Adipocyte (in vitro differentiated cells): ENCODE measurements around the gene EXOSC7.

Experiments
- DNase-seq: peaks from one replicate; pipeline ENCODE4 v3.0.0-alpha.2; 2015; ENCODE audit warnings: low read depth
- H3K27me3 ChIP-seq: replicated peaks from 2 replicates; pipeline ENCODE4 v1.7.0; 2013; ENCODE audit warnings: mild to moderate bottlenecking, low read length, moderate library complexity; ENCODE audit not compliant: control insufficient read depth, insufficient read depth
- H3K36me3 ChIP-seq: 2 replicates; pipeline ENCODE4 v1.7.0; 2013; ENCODE audit warnings: low read length, mild to moderate bottlenecking, moderate library complexity; ENCODE audit not compliant: control insufficient read depth, insufficient read depth, severe bottlenecking
- H3K4me1 ChIP-seq: 2 replicates; pipeline ENCODE4 v1.7.0; 2013; ENCODE audit warnings: mild to moderate bottlenecking, low read length, moderate library complexity; ENCODE audit not compliant: control insufficient read depth, insufficient read depth
- H3K4me3 ChIP-seq: 2 replicates; pipeline ENCODE4 v1.7.0; 2013; ENCODE audit warnings: mild to moderate bottlenecking, low read length, moderate library complexity
- H3K9ac ChIP-seq: 2 replicates; pipeline ENCODE4 v1.7.0; 2013; ENCODE audit warnings: mild to moderate bottlenecking, low read length, moderate library complexity
- H3K9me3 ChIP-seq: 2 replicates; pipeline ENCODE4 v1.7.0; 2013; ENCODE audit warnings: mild to moderate bottlenecking, low read length, moderate library complexity; ENCODE audit not compliant: control insufficient read depth

EXOSC7 gene

DNA sequence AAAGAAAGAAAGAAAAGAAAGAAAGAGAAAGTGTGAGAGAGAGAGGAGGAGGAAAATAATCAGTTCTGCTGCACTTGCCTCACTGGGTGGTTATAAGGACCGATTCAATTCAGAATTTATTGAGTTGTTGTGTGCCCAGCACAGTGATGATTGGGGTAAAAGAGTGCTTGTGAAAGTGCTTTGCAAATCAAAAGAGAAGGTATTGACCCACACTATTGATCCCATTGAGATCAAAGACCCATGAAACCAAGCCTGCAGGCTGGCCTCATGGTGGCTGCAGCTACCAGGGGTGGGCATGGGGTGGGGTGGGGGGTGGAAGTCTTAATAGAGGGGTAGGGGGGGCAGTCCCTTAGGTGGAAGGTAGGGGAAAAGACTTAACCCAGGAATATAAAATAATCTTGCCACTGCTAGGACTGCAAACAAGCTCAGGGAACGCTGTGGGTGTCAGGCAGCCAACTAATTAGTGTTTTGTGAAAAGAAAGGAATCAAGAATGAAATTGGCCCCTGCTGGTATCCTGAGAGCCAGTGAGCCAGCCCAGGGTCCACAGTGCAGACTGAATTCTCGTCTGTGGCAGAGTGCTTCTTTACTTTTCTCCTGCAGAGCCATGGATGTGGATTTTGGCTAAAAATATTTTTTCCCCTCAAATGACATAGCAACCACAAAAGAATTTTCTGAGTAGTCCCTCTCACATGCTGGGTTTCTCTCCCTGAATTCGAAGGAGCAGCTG is 84.3 kb downstream of the EXOSC7 start:
- Histone ChIP-seq H3K9ac (no peak overlapping the region), H3K9me3 (no peaks in the 10 kb centered on the region)
- DNase-seq, result no peak

More for the DNA sequence above, 84.3 kb downstream of the EXOSC7 start:
- Histone ChIP-seq H3K27me3 (no peaks in the 10 kb centered on the region), H3K4me1 (peaks cover 40% of the 10 kb centered on the region), H3K36me3 (no peaks in the 10 kb centered on the region), H3K4me3 (no peak overlapping the region)
